Measurements from ENCODE around the gene REG4.

- no peak for TF ChIP-seq CTCF (IDR thresholded peaks at IDR 0.05)
- TF ChIP-seq CHD2 (IDR thresholded peaks at IDR 0.05; ENCODE audit: low read length, partially characterized antibody), result no peak
- TF ChIP-seq POLR2A (IDR thresholded peaks at IDR 0.05; ENCODE audit: low read length), result no peak
- TF ChIP-seq MAFK (IDR thresholded peaks at IDR 0.05; ENCODE audit: partially characterized antibody), result no peak
- TF ChIP-seq EP300 (IDR thresholded peaks at IDR 0.05), result no peak
- no peak for TF ChIP-seq SMC3 (IDR thresholded peaks at IDR 0.05)
- TF ChIP-seq BCL3 (IDR thresholded peaks at IDR 0.05), result no peak
- no peak for TF ChIP-seq USF2 (IDR thresholded peaks at IDR 0.05)
These were observed 11.1 kb upstream of the REG4 start for GRCh38 chr1:119822406-119822805.
